T-cell (primary cell): Measurements from ENCODE around the gene GLCE. TPM values are rescaled to one million over a fixed set of nuclear protein-coding genes. Genes with fewer than 3 reads are reported as not detected.

Experiments
- ATAC-seq, 4 experiments: fragments of 200-7000 bp in 3 of 4; fragments of 150-1000 bp in 1 of 4; cut with Tn5 transposase; replicated peaks in 1 of 4; 1 replicate in 3 of 4; 2 replicates in 1 of 4; pipeline ENCODE4 v1.10.0; 2021; ENCODE audit warnings: moderate library complexity in 3 of 4, mild to moderate bottlenecking in 2 of 4, moderate number of reproducible peaks in 1 of 4
- CTCF ChIA-PET, 2 donors: fragments of 300-600 bp; sonication (Branson Sonifier 250); formaldehyde crosslinking; loops; one replicate each; lab custom pipeline; 2022; ENCODE audit warnings: antibody characterized with exemption in 2 of 2; lab: Charles Lee
- POLR2A ChIA-PET, 2 donors: fragments of 300-600 bp; sonication (Branson Sonifier 250); formaldehyde crosslinking; loops; one replicate each; lab custom pipeline; 2022; ENCODE audit warnings: antibody characterized with exemption in 2 of 2; lab: Charles Lee
- DNase-seq, 35 experiments: peaks; one replicate each; pipeline versions ENCODE4 v3.0.0 to v3.0.0-alpha.2; 2013 to 2023
- H3K27ac ChIP-seq: one replicate; pipeline ENCODE4 v1.5.1; 2013; ENCODE audit warnings: low read length
- H3K27me3 ChIP-seq, 2 experiments: replicated peaks in 1 of 2; 1 replicate in 1 of 2; 2 replicates in 1 of 2; pipeline versions ENCODE4 v1.6.1 to v1.7.0; 2013; ENCODE audit warnings: low read length in 1 of 2, mixed read lengths in 1 of 2; ENCODE audit not compliant: control insufficient read depth in 2 of 2, insufficient read depth in 2 of 2; ENCODE audit errors: extremely low read depth in 1 of 2
- H3K36me3 ChIP-seq, 2 donors: 1 replicate in 1 of 2; 2 replicates in 1 of 2; pipeline versions ENCODE4 v1.6.1 to v1.7.0; 2013; ENCODE audit warnings: low read length in 1 of 2; ENCODE audit not compliant: control insufficient read depth in 2 of 2, insufficient read depth in 1 of 2; ENCODE audit errors: extremely low read depth in 1 of 2
- H3K4me1 ChIP-seq, 2 experiments: 1 replicate in 1 of 2; 2 replicates in 1 of 2; pipeline versions ENCODE4 v1.6.1 to v1.7.0; 2013; ENCODE audit warnings: low read length in 2 of 2, mixed read lengths in 1 of 2; ENCODE audit not compliant: insufficient read depth in 2 of 2, control insufficient read depth in 1 of 2; ENCODE audit errors: extremely low read depth in 1 of 2
- H3K4me3 ChIP-seq, 2 donors: 1 replicate in 1 of 2; 2 replicates in 1 of 2; pipeline versions ENCODE4 v1.5.1 to v1.7.0; 2013; ENCODE audit warnings: mild to moderate bottlenecking in 2 of 2, low read length in 1 of 2, moderate library complexity in 1 of 2; ENCODE audit not compliant: control insufficient read depth in 1 of 2; ENCODE audit errors: extremely low read depth in 1 of 2
- H3K9me3 ChIP-seq: 2 replicates; pipeline ENCODE4 v1.7.0; 2013
- H3K27ac Mint-ChIP-seq, 2 donors: one replicate each; pipeline ENCODE4 v1.8.0; 2020 to 2021; ENCODE audit warnings: mild to moderate bottlenecking in 2 of 2, mixed read lengths in 2 of 2
- H3K27me3 Mint-ChIP-seq, 2 donors: one replicate each; pipeline ENCODE4 v1.8.0; 2021 to 2022; ENCODE audit warnings: mixed read lengths in 2 of 2
- H3K36me3 Mint-ChIP-seq: one replicate; pipeline ENCODE4 v1.8.0; 2021; ENCODE audit warnings: mixed read lengths
- H3K4me1 Mint-ChIP-seq, 3 donors: one replicate each; pipeline ENCODE4 v1.8.0; 2020 to 2022; ENCODE audit warnings: mixed read lengths in 3 of 3, mild to moderate bottlenecking in 1 of 3
- H3K4me3 Mint-ChIP-seq, 3 donors: one replicate each; pipeline ENCODE4 v1.8.0; 2020 to 2022; ENCODE audit warnings: mild to moderate bottlenecking in 3 of 3, mixed read lengths in 3 of 3, moderate library complexity in 3 of 3
- H3K9me3 Mint-ChIP-seq, 3 donors: one replicate each; pipeline ENCODE4 v1.8.0; 2020 to 2022; ENCODE audit warnings: mixed read lengths in 3 of 3
- WGBS: methylation state at CpG from one replicate; pipeline ENCODE4 v1.1.5; 2013; ENCODE audit warnings: missing lambda C conversion rate; ENCODE audit not compliant: insufficient coverage; 5-methylcytosine and 5-hydroxymethylcytosine counted together
- total RNA-seq, 35 experiments: library from RNA in 6 of 35; stranded (reverse) in 6 of 35; fragments of 120-200 nt in 1 of 35; gene quantifications; one replicate each; pipeline versions ENCODE4 v1.2.1 to v1.2.4 and lab custom pipeline; 2013 to 2026

The GLCE gene
- total RNA-seq, 5 donors from 2014 or later (not counting 1 experiment from before 2014, with no cell fraction given) = 5.1 to 6.6 (median 5.5) TPM

DNA sequence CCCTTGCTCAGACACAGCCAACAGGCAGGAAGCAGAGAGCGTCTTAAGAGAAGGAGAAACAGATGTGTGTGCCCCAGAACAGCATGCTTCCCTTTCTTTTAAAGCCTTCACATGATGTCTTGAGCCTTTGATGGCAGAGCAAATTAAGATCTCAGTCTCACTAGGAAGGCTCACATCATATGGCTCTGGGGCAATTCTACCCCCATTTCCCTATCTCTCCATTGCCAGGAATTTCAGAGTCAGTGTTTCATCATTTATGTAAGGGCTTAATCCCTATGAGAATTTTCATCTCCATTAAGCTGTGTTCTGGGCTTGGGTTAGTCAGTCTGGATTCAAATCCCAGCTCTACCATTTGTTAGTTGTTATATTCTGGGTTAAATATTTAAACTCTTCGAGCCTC is 41.4 kb upstream of the GLCE start:
- WGBS = 50% methylated on average over 1 of the region's 2 CpGs
- no peaks in the 10 kb centered on the region for H3K36me3 Mint-ChIP-seq
- no peaks in the 10 kb centered on the region for H3K36me3 ChIP-seq
- POLR2A ChIA-PET = interaction anchor here in 1 of 2 donors (0.5 kb wide), 1 partner anchor 8 kb away, joined by 4 read pairs; no protein-coding TSS in a partner anchor
- no peaks in the 10 kb centered on the region for H3K9me3 ChIP-seq
- CTCF ChIA-PET = no interaction called here
- no peaks in the 10 kb centered on the region for H3K9me3 Mint-ChIP-seq
- H3K4me3 ChIP-seq = no peak overlapping the region
- no peak overlapping the region for H3K27ac Mint-ChIP-seq
- ATAC-seq = no peak
- H3K27ac ChIP-seq = no peak overlapping the region
- DNase-seq = no peak
- peaks cover 19 to 23% of the 10 kb centered on the region in 2 donors for H3K27me3 Mint-ChIP-seq
- H3K27me3 ChIP-seq = peaks cover 0 to 35% of the 10 kb centered on the region in 2 experiments
- no peak overlapping the region for H3K4me3 Mint-ChIP-seq
- H3K4me1 Mint-ChIP-seq = peaks cover 7 to 10% (median 7%) of the 10 kb centered on the region in 3 donors
- peaks cover 0 to 9% of the 10 kb centered on the region in 2 experiments for H3K4me1 ChIP-seq

- H3K36me3 Mint-ChIP-seq = no peaks in the 10 kb centered on the region
- Histone ChIP-seq H3K36me3 (no peaks in the 10 kb centered on the region), H3K4me1 (peaks cover 0 to under 1% of the 10 kb centered on the region in 2 experiments), H3K9me3 (no peaks in the 10 kb centered on the region), H3K4me3 (no peak overlapping the region), H3K27ac (no peak overlapping the region), H3K27me3 (peaks cover 0 to 27% of the 10 kb centered on the region in 2 experiments)
- CTCF ChIA-PET = no interaction called here
- WGBS = no CpG with 5 or more reads among the region's 5 CpGs
- H3K9me3 Mint-ChIP-seq = no peaks in the 10 kb centered on the region
- DNase-seq (no peak), ATAC-seq (no peak)
- no peak overlapping the region for H3K27ac Mint-ChIP-seq
- H3K4me3 Mint-ChIP-seq = no peak overlapping the region
- POLR2A ChIA-PET = no interaction called here
- H3K4me1 Mint-ChIP-seq = peaks cover 0 to 1% (median 0%) of the 10 kb centered on the region in 3 donors
- peaks cover 15% of the 10 kb centered on the region in 2 donors for H3K27me3 Mint-ChIP-seq
Measured at GRCh38 chr15:69119683-69120395, 40.6 kb upstream of the GLCE start.

GRCh38 chr15:69120732-69121131 is 39.7 kb upstream of the GLCE start:
- Histone ChIP-seq H3K4me1 (no peaks in the 10 kb centered on the region), H3K27ac (no peak overlapping the region), H3K27me3 (peaks cover 0 to 19% of the 10 kb centered on the region in 2 experiments), H3K9me3 (no peaks in the 10 kb centered on the region), H3K36me3 (no peaks in the 10 kb centered on the region), H3K4me3 (no peak overlapping the region)
- 86% methylated on average over 1 of the region's 3 CpGs for WGBS
- H3K36me3 Mint-ChIP-seq = no peaks in the 10 kb centered on the region
- H3K27me3 Mint-ChIP-seq = peaks cover 11 to 12% of the 10 kb centered on the region in 2 donors
- CTCF ChIA-PET = no interaction called here
- no peaks in the 10 kb centered on the region for H3K9me3 Mint-ChIP-seq
- no peak overlapping the region for H3K27ac Mint-ChIP-seq
- POLR2A ChIA-PET = no interaction called here
- peaks cover 0 to 2% (median 0%) of the 10 kb centered on the region in 3 donors for H3K4me1 Mint-ChIP-seq
- H3K4me3 Mint-ChIP-seq = no peak overlapping the region
- no peak for ATAC-seq
- DNase-seq = no peak

DNA sequence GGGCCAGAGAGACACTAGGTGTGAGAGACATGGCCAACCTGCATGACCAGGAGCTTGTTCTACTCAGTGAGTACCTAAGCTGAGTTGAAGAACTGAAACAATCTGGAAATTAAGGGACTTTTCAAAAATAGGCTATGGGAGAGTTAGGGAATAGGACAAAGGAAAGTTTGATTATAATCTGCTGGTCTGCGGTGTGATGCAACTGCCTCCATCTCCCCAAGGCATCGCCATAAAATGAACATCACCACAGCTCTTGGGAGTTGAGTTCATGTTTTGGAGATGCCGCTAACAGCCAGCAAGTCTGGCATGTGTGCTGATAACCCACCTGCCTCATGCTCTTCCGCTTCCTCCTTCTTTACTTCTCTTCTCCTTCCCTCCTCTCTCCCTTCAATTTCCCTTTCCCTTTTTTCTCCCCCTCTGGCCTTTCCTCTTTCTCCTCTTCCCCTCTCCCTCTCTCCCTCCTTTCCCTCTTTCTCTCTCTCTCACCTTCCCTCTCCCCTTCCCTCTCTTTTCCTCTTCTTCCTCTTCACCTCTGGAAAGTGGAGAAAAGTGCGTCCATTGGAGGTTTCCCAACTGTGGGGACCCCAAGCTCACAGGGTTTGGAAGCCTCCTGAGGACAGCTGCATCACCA is 39.1 kb upstream of the GLCE start:
- Histone ChIP-seq H3K27ac (no peak overlapping the region), H3K9me3 (no peaks in the 10 kb centered on the region), H3K36me3 (no peaks in the 10 kb centered on the region), H3K4me1 (no peaks in the 10 kb centered on the region), H3K27me3 (peaks cover 0 to 17% of the 10 kb centered on the region in 2 experiments), H3K4me3 (no peak overlapping the region)
- 100% methylated on average over 2 of the region's 5 CpGs for WGBS
- no peak for ATAC-seq
- ChIA-PET POLR2A (no interaction called here), CTCF (interaction anchor here in 1 of 2 donors (0.5 kb wide), 1 partner anchor 10 kb away, joined by 3 read pairs; no protein-coding TSS in a partner anchor)
- peaks cover 0 to 6% (median 4%) of the 10 kb centered on the region in 3 donors for H3K4me1 Mint-ChIP-seq
- H3K27me3 Mint-ChIP-seq = peaks cover 6 to 9% of the 10 kb centered on the region in 2 donors
- no peak overlapping the region for H3K4me3 Mint-ChIP-seq
- no peaks in the 10 kb centered on the region for H3K9me3 Mint-ChIP-seq
- no peak overlapping the region for H3K27ac Mint-ChIP-seq
- H3K36me3 Mint-ChIP-seq = no peaks in the 10 kb centered on the region
- no peak for DNase-seq

DNA sequence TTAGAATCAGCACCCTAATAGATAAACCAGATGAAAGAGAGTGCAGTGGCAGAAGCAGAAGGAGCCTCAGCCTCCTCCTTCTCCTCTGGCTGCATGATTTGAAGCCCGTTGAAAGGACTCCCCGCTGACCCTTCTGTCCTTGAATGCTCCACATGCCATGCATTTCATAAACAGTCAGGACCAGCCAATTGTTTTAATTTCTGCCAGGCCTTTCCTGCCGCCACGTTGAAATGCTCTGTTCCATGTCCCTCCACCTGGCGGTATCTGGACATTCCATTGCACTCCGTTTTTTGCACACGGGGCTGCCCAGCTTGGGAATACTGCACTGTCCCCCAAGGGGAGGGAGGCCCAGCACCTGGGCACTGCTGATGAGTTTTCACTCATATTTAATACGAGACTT is 35.2 kb upstream of the GLCE start:
- peaks cover 0 to 4% of the 10 kb centered on the region in 2 experiments for H3K27me3 ChIP-seq
- Mint-ChIP-seq H3K9me3 (no peaks in the 10 kb centered on the region), H3K4me3 (no peak overlapping the region), H3K4me1 (peaks cover 0 to 6% (median 4%) of the 10 kb centered on the region in 3 donors), H3K36me3 (no peaks in the 10 kb centered on the region), H3K27ac (no peak overlapping the region), H3K27me3 (no peaks in the 10 kb centered on the region)
- no peak overlapping the region for H3K27ac ChIP-seq
- ATAC-seq = no peak
- H3K4me1 ChIP-seq = no peaks in the 10 kb centered on the region
- ChIA-PET CTCF (interaction anchor here in 1 of 2 donors (0.7 kb wide), 1 partner anchor 14 kb away, joined by 3 read pairs; no protein-coding TSS in a partner anchor), POLR2A (no interaction called here)
- H3K36me3 ChIP-seq = no peaks in the 10 kb centered on the region
- WGBS = 92% methylated on average over 6 of the region's 8 CpGs
- no peak for DNase-seq
- H3K4me3 ChIP-seq = no peak overlapping the region
- no peaks in the 10 kb centered on the region for H3K9me3 ChIP-seq

- H3K4me3 Mint-ChIP-seq = no peak overlapping the region
- Histone ChIP-seq H3K4me3 (no peak overlapping the region), H3K9me3 (no peaks in the 10 kb centered on the region), H3K27me3 (peaks cover 0 to 4% of the 10 kb centered on the region in 2 experiments), H3K27ac (no peak overlapping the region), H3K4me1 (no peaks in the 10 kb centered on the region), H3K36me3 (no peaks in the 10 kb centered on the region)
- peaks cover 0 to 6% (median 4%) of the 10 kb centered on the region in 3 donors for H3K4me1 Mint-ChIP-seq
- CTCF ChIA-PET = no interaction called here
- H3K27ac Mint-ChIP-seq = no peak overlapping the region
- DNase-seq (no peak), ATAC-seq (no peak)
- WGBS = 55% methylated on average over 2 of the region's 3 CpGs
- no peaks in the 10 kb centered on the region for H3K27me3 Mint-ChIP-seq
- H3K36me3 Mint-ChIP-seq = no peaks in the 10 kb centered on the region
- POLR2A ChIA-PET = interaction anchor here in 1 of 2 donors (0.6 kb wide), 1 partner anchor 115 kb away, joined by 3 read pairs; no protein-coding TSS in a partner anchor
- H3K9me3 Mint-ChIP-seq = no peaks in the 10 kb centered on the region
Measured at GRCh38 chr15:69126054-69126469, 34.4 kb upstream of the GLCE start.
